SK-N-SH (cell line): Measurements from ENCODE around the gene GNL3. TPM values are rescaled to one million over a fixed set of nuclear protein-coding genes. Genes with fewer than 3 reads are reported as not detected.

Source experiments
- CTCF ChIA-PET: fragments of 300-600, 350-600 bp; formaldehyde crosslinking; extraction: SDS; loops from one replicate; lab custom pipeline; 2021; lab: Yijun Ruan, JAX
- POLR2A ChIA-PET: fragments of 350-600 bp; sonication (Branson Sonifier 250); formaldehyde crosslinking; extraction: SDS; loops from one replicate; lab custom pipeline; 2020; ENCODE audit warnings: antibody characterized with exemption, inconsistent platforms; lab: Yijun Ruan, JAX
- DNase-seq: peaks from one replicate; pipeline ENCODE4 v3.0.0; 2012
- H2AFZ ChIP-seq: fragments of 200-600 bp; sonication (generic); 2 replicates; pipeline ENCODE4 v1.8.1; 2016; ENCODE audit warnings: antibody characterized with exemption, mild to moderate bottlenecking, low read depth
- H3F3A ChIP-seq: fragments of 200-600 bp; sonication (generic); replicated peaks from 2 replicates; pipeline ENCODE3; 2016; ENCODE audit warnings: antibody characterized with exemption, mild to moderate bottlenecking; ENCODE audit not compliant: insufficient read depth
- H3K27ac ChIP-seq, 2 experiments: fragments of 200-500 bp in 1 of 2; fragments of 200-600 bp in 1 of 2; sonication (Bioruptor generic) in 1 of 2; sonication (generic), shearing (Covaris generic) in 1 of 2; 2 replicates each; pipeline versions ENCODE4 v1.5.1 to v1.6.1; 2014 to 2016; ENCODE audit warnings: low read depth in 2 of 2, inconsistent platforms in 1 of 2, low read length in 1 of 2, mild to moderate bottlenecking in 1 of 2, mixed read lengths in 1 of 2
- H3K27me3 ChIP-seq: fragments of 200-600 bp; sonication (generic), shearing (Covaris generic); 2 replicates; pipeline ENCODE4 v1.6.1; 2016; ENCODE audit warnings: mixed run types; ENCODE audit not compliant: insufficient read depth
- H3K36me3 ChIP-seq, 2 experiments: fragments of 200-500 bp in 1 of 2; fragments of 200-600 bp in 1 of 2; sonication (Bioruptor generic) in 1 of 2; sonication (generic) in 1 of 2; replicated peaks in 1 of 2; 2 replicates each; pipeline versions ENCODE3 to v1.5.1; 2014 to 2016; ENCODE audit warnings: low read length in 1 of 2, mild to moderate bottlenecking in 1 of 2; ENCODE audit not compliant: insufficient read depth in 2 of 2, control insufficient read depth in 1 of 2
- H3K4me1 ChIP-seq, 2 experiments: fragments of 200-500 bp in 1 of 2; fragments of 200-600 bp in 1 of 2; sonication (Bioruptor generic) in 1 of 2; sonication (generic), shearing (Covaris generic) in 1 of 2; 2 replicates each; pipeline versions ENCODE4 v1.5.1 to v1.6.1; 2014 to 2016; ENCODE audit warnings: low read depth in 1 of 2, low read length in 1 of 2, mixed run types in 1 of 2; ENCODE audit not compliant: insufficient read depth in 2 of 2, control insufficient read depth in 1 of 2
- H3K4me2 ChIP-seq: fragments of 200-600 bp; sonication (generic), shearing (Covaris generic); 2 replicates; pipeline ENCODE4 v1.6.1; 2017; ENCODE audit warnings: mixed run types
- H3K4me3 ChIP-seq, 2 experiments: fragments of 200-500 bp in 1 of 2; fragments of 200-600 bp in 1 of 2; sonication (Bioruptor generic) in 1 of 2; sonication (generic), shearing (Covaris generic) in 1 of 2; 2 replicates each; pipeline versions ENCODE4 v1.5.1 to v1.8.1; 2014 to 2016; ENCODE audit warnings: low read depth in 2 of 2, inconsistent platforms in 1 of 2, low read length in 1 of 2, mild to moderate bottlenecking in 1 of 2, mixed read lengths in 1 of 2, moderate library complexity in 1 of 2
- H3K79me2 ChIP-seq: fragments of 200-600 bp; sonication (generic); 2 replicates; pipeline ENCODE4 v1.8.1; 2017; ENCODE audit warnings: mild to moderate bottlenecking; ENCODE audit not compliant: insufficient read depth
- H3K9ac ChIP-seq: fragments of 200-600 bp; sonication (generic); 2 replicates; pipeline ENCODE4 v1.6.1; 2017; ENCODE audit warnings: mixed run types
- H3K9me2 ChIP-seq: fragments of 200-600 bp; sonication (generic); 2 replicates; pipeline ENCODE4 v1.6.1; 2017; ENCODE audit warnings: mixed run types
- H3K9me3 ChIP-seq: fragments of 200-600 bp; sonication (generic); 2 replicates; pipeline ENCODE4 v1.6.1; 2017; ENCODE audit warnings: mixed run types, mild to moderate bottlenecking, moderate library complexity
- H4K20me1 ChIP-seq: fragments of 200-600 bp; sonication (generic); 2 replicates; pipeline ENCODE4 v1.6.1; 2017; ENCODE audit warnings: mild to moderate bottlenecking, mixed run types; ENCODE audit not compliant: insufficient read depth
- CHD2 ChIP-seq: fragments of 150-350 bp; IDR thresholded peaks from 2 replicates; pipeline ENCODE4 v1.6.1; 2018; ENCODE audit warnings: low read length; ENCODE audit not compliant: partially characterized antibody
- ELF1 ChIP-seq: IDR thresholded peaks from 2 replicates; pipeline ENCODE4 v1.4.0; 2012
- FOSL2 ChIP-seq: IDR thresholded peaks from 2 replicates; pipeline ENCODE4 v1.4.0; 2012; ENCODE audit warnings: low read depth, mild to moderate bottlenecking, moderate library complexity, borderline replicate concordance
- FOXJ3 ChIP-seq: sonication (generic); formaldehyde crosslinking; IDR thresholded peaks from 2 replicates; pipeline ENCODE4 v1.5.1; 2020; ENCODE audit warnings: mild to moderate bottlenecking, missing genetic modification reagents
- FOXM1 ChIP-seq: IDR thresholded peaks from 2 replicates; pipeline ENCODE4 v1.4.0; 2012; ENCODE audit warnings: low read depth, mild to moderate bottlenecking
- GABPA ChIP-seq: IDR thresholded peaks from 2 replicates; pipeline ENCODE4 v1.4.0; 2012; ENCODE audit warnings: low read depth, mild to moderate bottlenecking
- JUND ChIP-seq: IDR thresholded peaks from 2 replicates; pipeline ENCODE4 v1.4.0; 2012
- NFIC ChIP-seq: IDR thresholded peaks from 2 replicates; pipeline ENCODE4 v1.4.0; 2012; ENCODE audit warnings: borderline replicate concordance
- NRF1 ChIP-seq: IDR thresholded peaks from 2 replicates; pipeline ENCODE4 v1.6.1; 2012; ENCODE audit warnings: low read depth, mild to moderate bottlenecking, low read length
- POLR2AphosphoS5 ChIP-seq: IDR thresholded peaks from 2 replicates; pipeline ENCODE4 v1.6.1; 2012; ENCODE audit warnings: low read depth, low read length
- RAD21 ChIP-seq: IDR thresholded peaks from 2 replicates; pipeline ENCODE4 v1.6.1; 2012; ENCODE audit warnings: mild to moderate bottlenecking, low read length
- RCOR1 ChIP-seq: fragments of 150-350 bp; IDR thresholded peaks from 2 replicates; pipeline ENCODE4 v1.6.1; 2017; ENCODE audit warnings: antibody characterized with exemption, low read length
- RFX5 ChIP-seq: IDR thresholded peaks from 2 replicates; pipeline ENCODE4 v1.6.1; 2012; ENCODE audit warnings: mild to moderate bottlenecking, improper control_type of control experiment, low read length
- RXRA ChIP-seq: IDR thresholded peaks from 2 replicates; pipeline ENCODE4 v1.4.0; 2012; ENCODE audit warnings: low read depth, mild to moderate bottlenecking, borderline replicate concordance
- SIN3A ChIP-seq: IDR thresholded peaks from 2 replicates; pipeline ENCODE4 v1.6.1; 2012; ENCODE audit warnings: low read depth, mild to moderate bottlenecking, low read length, moderate library complexity, borderline replicate concordance
- TAF1 ChIP-seq: IDR thresholded peaks from 2 replicates; pipeline ENCODE4 v1.6.1; 2012; ENCODE audit warnings: low read depth, mild to moderate bottlenecking, low read length, moderate library complexity, borderline replicate concordance
- TEAD4 ChIP-seq: IDR thresholded peaks from 2 replicates; pipeline ENCODE4 v1.4.0; 2012; ENCODE audit warnings: mild to moderate bottlenecking, borderline replicate concordance; ENCODE audit not compliant: insufficient read depth
- WGBS: methylation state at CpG from one replicate; pipeline ENCODE4 v1.1.6; 2017; ENCODE audit warnings: low lambda C conversion rate; 5-methylcytosine and 5-hydroxymethylcytosine counted together
- polyA plus RNA-seq, 3 experiments: library from polyadenylated mRNA; depleted of rRNA; stranded (reverse); fragments of >200 nt; gene quantifications; 2 replicates each; pipeline ENCODE4 v1.2.3, GENCODE V29; 2012
- TF ChIP-seq, protein P1 (sequence below): IDR thresholded peaks from 2 replicates; pipeline ENCODE4; 2012
- TF ChIP-seq, protein P2 (sequence below): fragments of 150-350 bp; IDR thresholded peaks from 2 replicates; pipeline ENCODE4 v1.6.1; 2016; ENCODE audit warnings: mild to moderate bottlenecking, low read depth, low read length
- TF ChIP-seq, protein P3 (sequence below): IDR thresholded peaks from 2 replicates; pipeline ENCODE4 v1.4.0; 2012; ENCODE audit warnings: low read depth, borderline replicate concordance
- TF ChIP-seq, protein P4 (sequence below): fragments of 150-350 bp; IDR thresholded peaks from 2 replicates; pipeline ENCODE4 v1.6.1; 2017; ENCODE audit warnings: antibody characterized with exemption, low read length, low read depth, borderline replicate concordance
- TF ChIP-seq, protein P5 (sequence below): IDR thresholded peaks from 2 replicates; pipeline ENCODE4 v1.4.0; 2012; ENCODE audit warnings: low read depth
- TF ChIP-seq, protein P6 (sequence below): IDR thresholded peaks from 2 replicates; pipeline ENCODE4 v1.4.0; 2012; ENCODE audit warnings: low read depth, borderline replicate concordance

The GNL3 gene, protein sequence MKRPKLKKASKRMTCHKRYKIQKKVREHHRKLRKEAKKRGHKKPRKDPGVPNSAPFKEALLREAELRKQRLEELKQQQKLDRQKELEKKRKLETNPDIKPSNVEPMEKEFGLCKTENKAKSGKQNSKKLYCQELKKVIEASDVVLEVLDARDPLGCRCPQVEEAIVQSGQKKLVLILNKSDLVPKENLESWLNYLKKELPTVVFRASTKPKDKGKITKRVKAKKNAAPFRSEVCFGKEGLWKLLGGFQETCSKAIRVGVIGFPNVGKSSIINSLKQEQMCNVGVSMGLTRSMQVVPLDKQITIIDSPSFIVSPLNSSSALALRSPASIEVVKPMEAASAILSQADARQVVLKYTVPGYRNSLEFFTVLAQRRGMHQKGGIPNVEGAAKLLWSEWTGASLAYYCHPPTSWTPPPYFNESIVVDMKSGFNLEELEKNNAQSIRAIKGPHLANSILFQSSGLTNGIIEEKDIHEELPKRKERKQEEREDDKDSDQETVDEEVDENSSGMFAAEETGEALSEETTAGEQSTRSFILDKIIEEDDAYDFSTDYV
- 55.0 and 77.0 TPM in 2 replicates for polyA plus RNA-seq (2012; rRNA removed)
- polyA plus RNA-seq (2012; cell fraction: cytosol; rRNA removed): 58.5 and 71.5 TPM in 2 replicates
- 107 and 224 TPM in 2 replicates for polyA plus RNA-seq (2012; cell fraction: nucleus; rRNA removed)

DNA sequence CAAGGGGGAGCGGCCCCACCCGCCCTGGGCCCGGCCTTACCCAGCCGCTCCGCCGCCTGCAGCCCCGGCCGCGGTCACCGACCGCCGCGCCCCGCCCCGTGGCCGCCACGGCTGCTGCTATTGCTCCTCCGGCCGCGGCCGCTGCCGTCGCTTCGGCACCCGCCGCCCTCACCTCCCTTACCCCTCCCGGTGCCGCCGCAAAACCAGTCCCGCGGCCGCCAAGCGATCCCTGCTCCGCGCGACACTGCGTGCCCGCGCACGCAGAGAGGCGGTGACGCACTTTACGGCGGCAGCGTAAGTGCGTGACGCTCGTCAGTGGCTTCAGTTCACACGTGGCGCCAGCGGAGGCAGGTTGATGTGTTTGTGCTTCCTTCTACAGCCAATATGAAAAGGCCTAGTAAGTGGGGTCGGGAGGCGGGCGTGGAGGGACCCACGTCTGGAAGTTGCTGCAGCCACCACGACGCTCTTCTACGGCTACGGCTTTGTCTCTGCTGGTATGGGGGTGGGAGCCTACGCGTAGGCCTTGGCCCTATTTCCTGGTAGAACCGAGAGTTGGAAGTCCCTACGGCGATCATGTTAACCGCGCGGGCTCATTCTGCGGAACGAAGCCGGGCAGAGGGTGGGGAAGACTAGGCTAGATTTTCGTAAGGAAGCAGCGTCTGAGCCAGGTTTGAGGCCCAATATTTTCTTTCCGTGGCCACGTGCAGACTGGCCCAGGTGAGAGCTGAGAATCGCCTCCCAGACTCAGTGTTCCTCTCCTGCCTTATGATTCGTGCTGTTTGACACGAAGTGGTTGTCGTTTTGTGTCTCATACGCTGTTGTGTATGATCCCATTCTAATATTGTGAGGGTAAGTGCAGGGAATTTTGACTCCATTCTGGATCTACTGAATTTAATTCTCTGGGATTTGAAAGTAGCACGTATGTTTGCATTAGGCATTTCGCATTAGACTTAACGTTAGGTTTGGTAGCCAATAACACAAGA lies at the start of gene GNL3, which contains the start of gene PBRM1:
GNL3 (plus strand) TSS at position 324 of the 983 bp plus-strand sequence; CDS start at position 385, 61 bp downstream.
PBRM1 (minus strand) TSS at position 205 of the 983 bp plus-strand sequence.
- Histone ChIP-seq H3K27ac (peak within 1 kb of the TSS; percentile 86 to 93), H3K9me3 (no peaks in the 10 kb centered on the region), H3K36me3 (peaks cover 44 to 50% of the 10 kb centered on the region in 2 experiments), H3K79me2 (peaks cover 93% of the 10 kb centered on the region), H2AFZ (peak within 1 kb of the TSS; percentile 68), H3K4me3 (peak within 1 kb of the TSS; percentile 88 to 95), H3K27me3 (no peaks in the 10 kb centered on the region), H3K9ac (peak within 1 kb of the TSS; percentile 96), H3K9me2 (no peaks in the 10 kb centered on the region), H3F3A (peaks cover 23% of the 10 kb centered on the region), H4K20me1 (no peaks in the 10 kb centered on the region), H3K4me2 (peak within 1 kb of the TSS; percentile 80), H3K4me1 (peaks cover 0 to 13% of the 10 kb centered on the region in 2 experiments; a peak in 2 of 4 replicates)
- 1% methylated on average over 46 of the region's 82 CpGs for WGBS
- DNase-seq: peak; percentile 95
- ChIA-PET CTCF (interaction anchor here (0.9 to 1.4 kb wide), 3 partner anchors 12 to 274 kb away, joined by 3 to 5 read pairs (median 3); partner anchors contain the start of genes GLT8D1 and SPCS1), POLR2A (interaction anchor here (0.8 kb wide), 1 partner anchor 150 kb away, joined by 4 read pairs; the partner anchor contains the start of gene UQCC5)
- TF ChIP-seq ELF1: 0 out of 2 replicates have a peak, but pooled peaks have one; percentile 45
- no peak for TF ChIP-seq GABPA
- TF ChIP-seq, protein P1, sequence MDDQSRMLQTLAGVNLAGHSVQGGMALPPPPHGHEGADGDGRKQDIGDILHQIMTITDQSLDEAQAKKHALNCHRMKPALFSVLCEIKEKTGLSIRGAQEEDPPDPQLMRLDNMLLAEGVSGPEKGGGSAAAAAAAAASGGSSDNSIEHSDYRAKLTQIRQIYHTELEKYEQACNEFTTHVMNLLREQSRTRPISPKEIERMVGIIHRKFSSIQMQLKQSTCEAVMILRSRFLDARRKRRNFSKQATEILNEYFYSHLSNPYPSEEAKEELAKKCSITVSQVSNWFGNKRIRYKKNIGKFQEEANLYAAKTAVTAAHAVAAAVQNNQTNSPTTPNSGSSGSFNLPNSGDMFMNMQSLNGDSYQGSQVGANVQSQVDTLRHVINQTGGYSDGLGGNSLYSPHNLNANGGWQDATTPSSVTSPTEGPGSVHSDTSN: no peak
- TF ChIP-seq JUND: no peak
- TF ChIP-seq POLR2AphosphoS5: peak; percentile 95
- TF ChIP-seq RCOR1: no peak; the same call in 1 of the 2 replicates
- TF ChIP-seq, protein P2, sequence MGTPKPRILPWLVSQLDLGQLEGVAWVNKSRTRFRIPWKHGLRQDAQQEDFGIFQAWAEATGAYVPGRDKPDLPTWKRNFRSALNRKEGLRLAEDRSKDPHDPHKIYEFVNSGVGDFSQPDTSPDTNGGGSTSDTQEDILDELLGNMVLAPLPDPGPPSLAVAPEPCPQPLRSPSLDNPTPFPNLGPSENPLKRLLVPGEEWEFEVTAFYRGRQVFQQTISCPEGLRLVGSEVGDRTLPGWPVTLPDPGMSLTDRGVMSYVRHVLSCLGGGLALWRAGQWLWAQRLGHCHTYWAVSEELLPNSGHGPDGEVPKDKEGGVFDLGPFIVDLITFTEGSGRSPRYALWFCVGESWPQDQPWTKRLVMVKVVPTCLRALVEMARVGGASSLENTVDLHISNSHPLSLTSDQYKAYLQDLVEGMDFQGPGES: no peak
- no peak for TF ChIP-seq TEAD4
- peak; percentile 61 for TF ChIP-seq NRF1
- peak; percentile 58 for TF ChIP-seq CHD2
- TF ChIP-seq RXRA: no peak
- TF ChIP-seq RFX5: no peak; the same call in 1 of the 2 replicates
- TF ChIP-seq, protein P3, sequence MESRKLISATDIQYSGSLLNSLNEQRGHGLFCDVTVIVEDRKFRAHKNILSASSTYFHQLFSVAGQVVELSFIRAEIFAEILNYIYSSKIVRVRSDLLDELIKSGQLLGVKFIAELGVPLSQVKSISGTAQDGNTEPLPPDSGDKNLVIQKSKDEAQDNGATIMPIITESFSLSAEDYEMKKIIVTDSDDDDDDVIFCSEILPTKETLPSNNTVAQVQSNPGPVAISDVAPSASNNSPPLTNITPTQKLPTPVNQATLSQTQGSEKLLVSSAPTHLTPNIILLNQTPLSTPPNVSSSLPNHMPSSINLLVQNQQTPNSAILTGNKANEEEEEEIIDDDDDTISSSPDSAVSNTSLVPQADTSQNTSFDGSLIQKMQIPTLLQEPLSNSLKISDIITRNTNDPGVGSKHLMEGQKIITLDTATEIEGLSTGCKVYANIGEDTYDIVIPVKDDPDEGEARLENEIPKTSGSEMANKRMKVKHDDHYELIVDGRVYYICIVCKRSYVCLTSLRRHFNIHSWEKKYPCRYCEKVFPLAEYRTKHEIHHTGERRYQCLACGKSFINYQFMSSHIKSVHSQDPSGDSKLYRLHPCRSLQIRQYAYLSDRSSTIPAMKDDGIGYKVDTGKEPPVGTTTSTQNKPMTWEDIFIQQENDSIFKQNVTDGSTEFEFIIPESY: 0 out of 2 replicates have a peak, but pooled peaks have one; percentile 38
- TF ChIP-seq, protein P4, sequence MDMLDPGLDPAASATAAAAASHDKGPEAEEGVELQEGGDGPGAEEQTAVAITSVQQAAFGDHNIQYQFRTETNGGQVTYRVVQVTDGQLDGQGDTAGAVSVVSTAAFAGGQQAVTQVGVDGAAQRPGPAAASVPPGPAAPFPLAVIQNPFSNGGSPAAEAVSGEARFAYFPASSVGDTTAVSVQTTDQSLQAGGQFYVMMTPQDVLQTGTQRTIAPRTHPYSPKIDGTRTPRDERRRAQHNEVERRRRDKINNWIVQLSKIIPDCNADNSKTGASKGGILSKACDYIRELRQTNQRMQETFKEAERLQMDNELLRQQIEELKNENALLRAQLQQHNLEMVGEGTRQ: no peak
- TF ChIP-seq, protein P5, sequence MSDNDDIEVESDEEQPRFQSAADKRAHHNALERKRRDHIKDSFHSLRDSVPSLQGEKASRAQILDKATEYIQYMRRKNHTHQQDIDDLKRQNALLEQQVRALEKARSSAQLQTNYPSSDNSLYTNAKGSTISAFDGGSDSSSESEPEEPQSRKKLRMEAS: peak; percentile 100
- TF ChIP-seq NFIC: no peak
- no peak for TF ChIP-seq FOXM1
- no peak for TF ChIP-seq FOSL2
- peak; percentile 99 for TF ChIP-seq SIN3A
- TF ChIP-seq, protein P6, sequence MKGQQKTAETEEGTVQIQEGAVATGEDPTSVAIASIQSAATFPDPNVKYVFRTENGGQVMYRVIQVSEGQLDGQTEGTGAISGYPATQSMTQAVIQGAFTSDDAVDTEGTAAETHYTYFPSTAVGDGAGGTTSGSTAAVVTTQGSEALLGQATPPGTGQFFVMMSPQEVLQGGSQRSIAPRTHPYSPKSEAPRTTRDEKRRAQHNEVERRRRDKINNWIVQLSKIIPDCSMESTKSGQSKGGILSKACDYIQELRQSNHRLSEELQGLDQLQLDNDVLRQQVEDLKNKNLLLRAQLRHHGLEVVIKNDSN: peak; percentile 62; the same call in 1 of the 2 replicates
- no peak for TF ChIP-seq RAD21
- 0 out of 2 replicates have a peak, but pooled peaks have one; percentile 13 for TF ChIP-seq FOXJ3 (CRISPR knock-in tag)
- TF ChIP-seq TAF1: peak; percentile 98
